ENCODE data around the gene CD300H.

Gene CD300H

GRCh38 chr17:74567397-74567796, at the start of gene CD300H:
TSS of gene CD300H (minus strand) at chr17:74567509.
- in situ Hi-C loops (cut with MboI; ENCODE audit: low sequenced_read_pairs) = no loop called here

DNA sequence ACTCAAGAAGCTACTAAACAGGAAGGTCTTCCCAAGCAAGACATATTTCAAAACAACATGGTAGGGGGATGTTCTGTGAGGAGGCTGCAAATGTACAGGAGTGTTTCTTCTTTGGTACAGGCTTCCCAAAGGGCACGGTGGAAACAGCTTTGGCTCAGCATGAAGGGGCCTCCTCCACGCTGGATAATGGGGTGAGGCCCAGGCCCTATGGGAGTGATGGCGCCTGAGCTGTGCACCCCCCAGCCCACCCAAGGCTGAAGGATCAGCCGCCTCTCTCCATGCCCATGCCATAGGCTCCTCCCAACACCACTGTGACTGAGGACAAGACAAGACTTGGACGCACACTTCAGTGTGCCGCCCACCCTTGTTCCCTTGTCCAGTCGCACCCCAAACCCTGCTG, 49.4 kb upstream of the CD300H start:
- in situ Hi-C loops (cut with MboI; ENCODE audit: low sequenced_read_pairs) = no loop called here

DNA sequence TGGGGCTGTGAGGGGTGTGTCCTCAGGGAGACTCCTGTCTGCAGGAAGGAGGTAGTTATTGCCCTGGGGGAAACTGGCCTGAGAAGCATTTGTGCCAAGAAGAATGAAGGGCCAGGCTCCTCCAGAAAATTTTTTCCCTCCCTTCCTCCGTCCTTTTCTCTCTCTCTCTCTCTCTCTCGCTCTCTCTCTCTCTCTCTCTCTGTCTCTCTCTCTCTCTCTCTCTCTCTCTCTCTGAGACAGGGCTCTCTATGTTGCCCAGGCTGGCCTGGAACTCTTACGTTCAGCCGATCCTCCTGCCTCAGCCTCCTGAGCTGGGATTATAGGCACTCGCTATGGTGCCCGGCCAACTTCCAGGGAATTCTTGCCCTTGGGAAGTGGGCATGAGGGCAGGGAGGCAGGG, 44.7 kb upstream of the CD300H start:
- in situ Hi-C loops (cut with MboI; ENCODE audit: low sequenced_read_pairs) = no loop called here

DNA sequence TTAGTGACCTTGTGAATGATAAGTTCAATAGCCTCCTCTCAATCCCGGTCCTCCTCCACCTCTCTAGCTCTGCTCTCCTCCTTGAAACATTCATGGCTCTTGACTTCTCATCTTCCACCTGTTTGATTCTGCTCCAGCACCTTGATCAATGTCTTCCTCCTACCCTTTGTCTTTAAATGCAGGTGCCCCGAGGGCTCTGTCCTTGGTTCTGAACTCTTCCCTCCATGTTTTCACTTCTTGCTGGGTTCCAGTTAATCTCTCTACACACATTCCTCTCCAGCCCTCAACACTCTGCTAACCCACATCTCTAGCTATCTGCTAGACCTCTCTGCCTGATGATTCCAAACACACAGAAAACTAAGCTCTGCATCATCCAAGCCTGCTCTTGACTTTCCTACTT, 42.8 kb upstream of the CD300H start:
- in situ Hi-C loops (cut with MboI; ENCODE audit: low sequenced_read_pairs) = no loop called here

DNA sequence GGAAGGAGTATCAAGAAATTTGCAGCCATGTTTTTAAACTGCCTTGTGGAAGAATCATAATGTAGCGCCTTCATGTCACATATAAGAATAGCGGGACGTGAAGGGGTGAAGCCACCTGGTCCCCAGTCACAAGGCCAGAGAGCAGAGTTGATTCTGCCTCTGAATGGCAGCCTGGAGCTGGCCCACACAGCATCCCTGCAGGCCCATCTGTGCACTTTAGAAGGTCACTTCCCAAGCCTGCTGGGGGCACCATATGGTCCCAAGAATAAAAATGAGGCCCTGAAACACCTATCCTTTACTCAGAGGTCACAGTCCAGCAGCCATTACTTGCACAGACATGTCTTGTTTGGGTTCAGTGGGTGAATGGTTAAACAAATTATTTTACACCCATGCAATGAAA, 41.2 kb upstream of the CD300H start:
- in situ Hi-C loops (cut with MboI; ENCODE audit: low sequenced_read_pairs) = loop anchor here (10.0 kb wide), 1 partner anchor 234 kb away; no protein-coding TSS in a partner anchor

GRCh38 chr17:74607221-74607620, 39.9 kb upstream of the CD300H start:
- in situ Hi-C loops (cut with MboI; ENCODE audit: low sequenced_read_pairs) = loop anchor here (10.0 kb wide), 1 partner anchor 232 kb away; no protein-coding TSS in a partner anchor

DNA sequence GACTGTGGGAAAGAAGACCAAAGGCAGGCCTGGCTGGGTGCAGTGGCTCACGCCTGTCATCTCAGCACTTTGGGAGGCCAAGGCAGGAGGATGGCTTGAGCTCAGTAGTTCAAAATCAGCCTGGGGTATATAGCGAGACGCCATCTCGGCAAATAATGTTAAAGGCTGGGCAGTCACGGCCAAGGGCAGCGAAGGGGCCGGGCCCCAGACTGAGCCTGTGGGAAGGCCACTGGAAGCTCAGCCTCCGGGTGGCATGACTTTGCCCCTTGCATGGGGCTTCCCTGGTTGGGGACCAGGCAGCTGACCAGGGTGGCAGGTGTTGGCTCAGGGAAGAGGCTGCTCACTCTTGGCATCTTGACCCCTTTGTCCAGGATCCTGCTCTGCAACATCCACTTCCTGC, 38.7 kb upstream of the CD300H start:
- in situ Hi-C loops (cut with MboI; ENCODE audit: low sequenced_read_pairs) = loop anchor here (10.0 kb wide), 1 partner anchor 231 kb away; no protein-coding TSS in a partner anchor

GRCh38 chr17:74605361-74605760, 38.1 kb upstream of the CD300H start:
- in situ Hi-C loops (cut with MboI; ENCODE audit: low sequenced_read_pairs) = loop anchor here (10.0 kb wide), 1 partner anchor 231 kb away; no protein-coding TSS in a partner anchor

GRCh38 chr17:74604761-74605160, 37.5 kb upstream of the CD300H start:
- in situ Hi-C loops (cut with MboI; ENCODE audit: low sequenced_read_pairs) = loop anchor here (10.0 kb wide), 1 partner anchor 230 kb away; no protein-coding TSS in a partner anchor

GRCh38 chr17:74604200-74604599, 36.9 kb upstream of the CD300H start:
- in situ Hi-C loops (cut with MboI; ENCODE audit: low sequenced_read_pairs) = loop anchor here (10.0 kb wide), 1 partner anchor 229 kb away; no protein-coding TSS in a partner anchor

DNA sequence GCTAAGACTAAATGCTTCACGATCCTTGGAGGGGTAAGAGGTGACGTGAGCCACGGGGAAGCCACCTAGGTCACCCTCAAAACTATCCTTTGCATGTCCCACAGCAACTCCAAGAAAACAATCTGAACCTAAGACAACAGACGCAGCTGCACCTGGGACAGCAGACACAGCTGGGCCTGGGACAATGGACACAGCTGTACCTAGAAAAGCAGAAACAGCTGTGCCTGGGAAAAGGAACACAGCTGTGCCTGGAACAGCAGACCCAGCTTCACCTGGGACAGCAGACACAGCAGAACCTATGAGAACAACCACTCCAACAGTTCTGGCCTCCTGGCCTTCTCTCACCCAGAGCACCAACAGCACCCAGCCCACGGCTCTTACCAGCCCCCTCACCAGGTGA, 36.4 kb upstream of the CD300H start:
- in situ Hi-C loops (cut with MboI; ENCODE audit: low sequenced_read_pairs) = loop anchor here (10.0 kb wide), 1 partner anchor 229 kb away; no protein-coding TSS in a partner anchor

GRCh38 chr17:74603037-74603635, 35.8 kb upstream of the CD300H start:
- in situ Hi-C loops (cut with MboI; ENCODE audit: low sequenced_read_pairs) = loop anchor here (10.0 kb wide), 1 partner anchor 228 kb away; no protein-coding TSS in a partner anchor

GRCh38 chr17:74601944-74602572, 34.7 kb upstream of the CD300H start:
- in situ Hi-C loops (cut with MboI; ENCODE audit: low sequenced_read_pairs) = loop anchor here (10.0 kb wide), 1 partner anchor 227 kb away; no protein-coding TSS in a partner anchor

GRCh38 chr17:74599448-74599939, 32.2 kb upstream of the CD300H start:
- in situ Hi-C loops (cut with MboI; ENCODE audit: low sequenced_read_pairs) = no loop called here

GRCh38 chr17:74599023-74599399, 31.7 kb upstream of the CD300H start:
- in situ Hi-C loops (cut with MboI; ENCODE audit: low sequenced_read_pairs) = no loop called here

- in situ Hi-C loops (cut with MboI; ENCODE audit: low sequenced_read_pairs) = no loop called here
Observed at GRCh38 chr17:74598346-74599022, 31.2 kb upstream of the CD300H start.

DNA sequence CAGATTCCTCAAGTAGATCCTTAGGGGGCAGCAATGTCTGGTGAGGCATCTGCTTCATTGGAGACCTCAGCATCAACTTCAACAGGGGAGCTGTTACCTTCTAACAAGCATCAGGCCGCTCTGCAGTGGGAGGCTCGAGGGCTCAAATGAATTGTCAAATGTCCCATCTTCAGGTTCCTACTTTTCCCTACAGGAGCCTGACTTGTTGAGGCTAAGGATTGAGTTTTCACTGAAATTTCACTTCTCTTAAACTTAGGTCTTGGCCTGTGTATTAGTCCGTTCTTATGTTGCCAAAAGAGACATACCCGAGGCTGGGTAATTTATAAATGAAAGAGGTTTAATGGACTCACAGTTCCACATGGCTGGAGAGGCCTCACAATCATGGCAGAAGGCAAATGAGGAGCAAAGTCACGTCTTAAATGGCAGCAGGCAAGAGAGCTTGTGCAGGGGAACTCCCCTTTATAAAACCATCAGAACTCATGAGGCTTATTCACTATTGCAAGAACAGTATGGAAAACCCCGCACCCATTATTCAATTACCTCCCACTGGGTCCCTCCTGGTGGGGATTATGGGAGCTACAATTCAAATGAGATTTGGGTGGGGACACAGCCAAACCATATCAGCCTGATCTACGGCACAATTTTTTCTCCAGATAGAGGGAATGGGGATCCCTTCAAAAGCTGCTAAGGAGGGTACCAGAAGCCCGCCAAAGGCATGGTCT, 29.9 kb upstream of the CD300H start:
- in situ Hi-C loops (cut with MboI; ENCODE audit: low sequenced_read_pairs) = no loop called here

DNA sequence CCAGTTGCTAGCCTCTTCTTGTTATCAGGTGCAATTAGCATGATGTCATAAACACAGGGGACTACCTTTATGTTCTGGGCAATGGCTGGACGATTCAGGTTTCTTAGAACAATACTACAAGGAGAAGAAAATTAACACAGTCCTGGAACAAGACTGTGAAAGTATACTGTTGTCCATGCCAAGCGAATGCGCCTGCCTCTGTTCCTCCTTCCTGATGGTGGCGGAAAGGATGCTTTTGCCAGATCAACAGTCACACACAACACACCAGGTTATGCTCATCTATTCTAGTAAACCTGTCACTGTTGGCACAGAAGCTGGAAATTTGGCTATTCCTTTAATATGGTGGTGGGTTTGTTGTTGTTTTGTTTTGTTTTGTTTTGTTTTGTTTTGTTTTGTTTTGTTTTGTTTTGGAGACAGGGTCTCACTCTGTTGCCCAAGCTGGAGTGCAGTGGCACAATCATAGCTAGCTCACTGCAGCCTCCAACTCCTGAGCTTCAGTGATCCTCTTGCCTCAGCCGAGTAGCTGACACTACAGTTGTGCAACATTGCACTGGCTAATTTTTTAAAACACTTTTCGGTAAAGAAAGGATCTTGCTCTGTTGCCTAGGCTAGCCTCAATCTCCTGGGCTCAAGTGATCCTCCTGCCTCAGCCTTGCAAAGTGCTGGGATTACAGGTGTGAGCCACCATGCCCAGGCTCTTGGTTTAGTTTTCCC, 27.9 kb upstream of the CD300H start:
- in situ Hi-C loops (cut with MboI; ENCODE audit: low sequenced_read_pairs) = no loop called here

GRCh38 chr17:74592087-74592990, 25.0 kb upstream of the CD300H start, which contains the start of gene CD300LD:
TSS of gene CD300LD (minus strand) at chr17:74592283. CDS start at chr17:74592202, 81 bp downstream.
- in situ Hi-C loops (cut with MboI; ENCODE audit: low sequenced_read_pairs) = no loop called here
